Measurements from ENCODE around the gene GNB1.
A peak's percentile ranks its signal among the peaks of the same experiment; 100 is the strongest.
"Not testable (repeated sequence)": the region's sequence is repeated elsewhere in the genome, so short reads cannot be mapped to it uniquely, and the experiment has no call there.

The GNB1 gene

GRCh38 chr1:1883890-1884289, 7.0 kb downstream of the GNB1 start:
- not testable (repeated sequence) for DNase-seq

GRCh38 chr1:1883092-1883873, 7.6 kb downstream of the GNB1 start:
- DNase-seq, result no peak

- peak; percentile 27 for DNase-seq
Measured at GRCh38 chr1:1881727-1882126, 9.2 kb downstream of the GNB1 start.

GRCh38 chr1:1880617-1881312, 10.1 kb downstream of the GNB1 start:
- DNase-seq, result no peak

GRCh38 chr1:1879942-1880341, 10.9 kb downstream of the GNB1 start:
- no peak for DNase-seq

GRCh38 chr1:1877865-1878436, 12.9 kb downstream of the GNB1 start:
- no peak for DNase-seq

- no peak for DNase-seq
Measured at GRCh38 chr1:1876335-1876930, 14.5 kb downstream of the GNB1 start.

- DNase-seq, result no peak
Measured at GRCh38 chr1:1875932-1876331, 15.0 kb downstream of the GNB1 start.

GRCh38 chr1:1874901-1875300, 16.0 kb downstream of the GNB1 start:
- DNase-seq, result no peak

GRCh38 chr1:1873186-1873585, 17.7 kb downstream of the GNB1 start:
- no peak for DNase-seq

GRCh38 chr1:1872329-1872994, 18.4 kb downstream of the GNB1 start:
- no peak for DNase-seq

- no peak for DNase-seq
Measured at GRCh38 chr1:1869469-1869868, 21.4 kb downstream of the GNB1 start.

GRCh38 chr1:1867164-1867563, 23.7 kb downstream of the GNB1 start:
- DNase-seq, result no peak

- DNase-seq, result no peak
Measured at GRCh38 chr1:1862905-1863547, 27.9 kb downstream of the GNB1 start.

- DNase-seq, result not testable (repeated sequence)
Measured at GRCh38 chr1:1861761-1862310, 29.1 kb downstream of the GNB1 start.

- DNase-seq, result no peak
Measured at GRCh38 chr1:1861339-1861730, 29.6 kb downstream of the GNB1 start.

GRCh38 chr1:1859970-1860697, 30.8 kb downstream of the GNB1 start:
- DNase-seq, result not testable (repeated sequence)

GRCh38 chr1:1858382-1859086, 32.4 kb downstream of the GNB1 start:
- DNase-seq, result peak; percentile 22

- DNase-seq, result no peak
Measured at GRCh38 chr1:1857096-1857703, 33.7 kb downstream of the GNB1 start.

- not testable (repeated sequence) for DNase-seq
Measured at GRCh38 chr1:1856161-1856560, 34.7 kb downstream of the GNB1 start.
